Nephron (organoid): ENCODE measurements around the gene RREB1.
"Not testable (repeated sequence)": the region's sequence is repeated elsewhere in the genome, so short reads cannot be mapped to it uniquely, and the experiment has no call there.

ENCODE experiments used
- H3K27ac Mint-ChIP-seq, 3 experiments: 2 replicates each; pipeline ENCODE4 v1.8.0; 2020; ENCODE audit warnings: mixed read lengths in 3 of 3, mild to moderate bottlenecking in 2 of 3, moderate library complexity in 1 of 3
- H3K27me3 Mint-ChIP-seq: 2 replicates; pipeline ENCODE4 v1.8.0; 2021; ENCODE audit warnings: low read depth, mild to moderate bottlenecking, moderate library complexity, mixed read lengths
- H3K36me3 Mint-ChIP-seq: 2 replicates; pipeline ENCODE4 v1.8.0; 2020; ENCODE audit warnings: low read depth, mixed read lengths
- H3K4me1 Mint-ChIP-seq: 2 replicates; pipeline ENCODE4 v1.8.0; 2020; ENCODE audit warnings: mixed read lengths
- H3K4me3 Mint-ChIP-seq, 3 experiments: 2 replicates each; pipeline ENCODE4 v1.8.0; 2020; ENCODE audit warnings: mild to moderate bottlenecking in 3 of 3, mixed read lengths in 3 of 3, moderate library complexity in 2 of 3
- H3K9me3 Mint-ChIP-seq: 2 replicates; pipeline ENCODE4 v1.8.0; 2020; ENCODE audit warnings: mixed read lengths
- TF ChIP-seq, protein P1 (sequence below), 3 experiments: fragments of 200-600 bp; sonication (generic); IDR thresholded peaks; one replicate each; pipeline ENCODE4 v1.5.0; 2021; ENCODE audit warnings: antibody characterized with exemption in 3 of 3; ENCODE audit not compliant: unreplicated experiment in 3 of 3

Gene RREB1

DNA sequence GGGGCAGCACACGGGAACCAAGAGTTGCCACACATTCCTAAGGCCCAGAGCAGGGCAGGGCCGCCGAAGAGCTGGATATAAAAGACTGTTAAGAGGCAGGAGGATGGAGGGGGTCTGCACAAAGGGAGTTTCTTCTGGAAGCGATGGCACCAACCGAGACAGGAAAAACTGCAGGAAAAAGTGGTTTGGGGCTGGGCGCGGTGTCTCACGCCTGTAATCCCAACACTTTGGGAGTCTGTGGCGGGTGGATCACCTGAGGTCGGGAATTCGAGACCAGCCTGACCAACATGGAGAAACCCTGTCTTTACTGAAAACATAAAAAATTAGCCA lies 163.4 kb downstream of the RREB1 start:
- no peaks in the 10 kb centered on the region for H3K9me3 Mint-ChIP-seq
- no peak overlapping the region for H3K4me3 Mint-ChIP-seq
- no peak overlapping the region for H3K27ac Mint-ChIP-seq
- H3K36me3 Mint-ChIP-seq, result no peaks in the 10 kb centered on the region
- no peaks in the 10 kb centered on the region for H3K27me3 Mint-ChIP-seq
- peaks cover 18% of the 10 kb centered on the region for H3K4me1 Mint-ChIP-seq
- TF ChIP-seq, protein P1, sequence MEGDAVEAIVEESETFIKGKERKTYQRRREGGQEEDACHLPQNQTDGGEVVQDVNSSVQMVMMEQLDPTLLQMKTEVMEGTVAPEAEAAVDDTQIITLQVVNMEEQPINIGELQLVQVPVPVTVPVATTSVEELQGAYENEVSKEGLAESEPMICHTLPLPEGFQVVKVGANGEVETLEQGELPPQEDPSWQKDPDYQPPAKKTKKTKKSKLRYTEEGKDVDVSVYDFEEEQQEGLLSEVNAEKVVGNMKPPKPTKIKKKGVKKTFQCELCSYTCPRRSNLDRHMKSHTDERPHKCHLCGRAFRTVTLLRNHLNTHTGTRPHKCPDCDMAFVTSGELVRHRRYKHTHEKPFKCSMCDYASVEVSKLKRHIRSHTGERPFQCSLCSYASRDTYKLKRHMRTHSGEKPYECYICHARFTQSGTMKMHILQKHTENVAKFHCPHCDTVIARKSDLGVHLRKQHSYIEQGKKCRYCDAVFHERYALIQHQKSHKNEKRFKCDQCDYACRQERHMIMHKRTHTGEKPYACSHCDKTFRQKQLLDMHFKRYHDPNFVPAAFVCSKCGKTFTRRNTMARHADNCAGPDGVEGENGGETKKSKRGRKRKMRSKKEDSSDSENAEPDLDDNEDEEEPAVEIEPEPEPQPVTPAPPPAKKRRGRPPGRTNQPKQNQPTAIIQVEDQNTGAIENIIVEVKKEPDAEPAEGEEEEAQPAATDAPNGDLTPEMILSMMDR (IDR thresholded peaks at IDR 0.05; ENCODE audit: unreplicated experiment in 3 of 3), result no peak

DNA sequence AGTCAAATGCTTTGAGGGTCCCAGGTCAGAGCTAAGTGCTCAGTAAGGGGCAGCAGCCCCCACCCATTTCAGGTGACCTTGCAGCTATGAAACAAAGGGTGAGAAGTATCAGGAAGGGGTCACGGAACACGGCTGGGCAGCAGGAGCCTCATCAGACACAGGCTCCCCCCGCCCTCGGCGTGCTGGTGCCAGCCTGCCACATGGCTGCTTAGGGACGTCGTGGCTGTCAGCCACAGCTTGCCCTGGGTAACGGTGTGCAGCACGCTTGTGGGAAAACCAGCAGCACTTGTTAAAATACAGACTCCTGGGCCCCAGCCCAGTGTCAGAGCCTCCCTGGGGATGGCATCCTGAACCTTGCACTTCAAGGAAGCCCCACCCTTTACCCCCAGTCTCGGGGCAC lies 165.9 kb downstream of the RREB1 start:
- H3K36me3 Mint-ChIP-seq, result no peaks in the 10 kb centered on the region
- no peak overlapping the region for H3K4me3 Mint-ChIP-seq
- TF ChIP-seq, protein P1 (IDR thresholded peaks at IDR 0.05; ENCODE audit: unreplicated experiment in 3 of 3), result no peak
- H3K9me3 Mint-ChIP-seq, result no peaks in the 10 kb centered on the region
- H3K4me1 Mint-ChIP-seq, result peaks cover 8% of the 10 kb centered on the region
- H3K27me3 Mint-ChIP-seq, result no peaks in the 10 kb centered on the region
- no peak overlapping the region for H3K27ac Mint-ChIP-seq

GRCh38 chr6:7274525-7274924 lies 166.8 kb downstream of the RREB1 start:
- H3K27me3 Mint-ChIP-seq, H3K9me3 Mint-ChIP-seq, H3K27ac Mint-ChIP-seq, H3K36me3 Mint-ChIP-seq, H3K4me3 Mint-ChIP-seq, H3K4me1 Mint-ChIP-seq: not testable (repeated sequence)

GRCh38 chr6:7276199-7276524 lies 168.4 kb downstream of the RREB1 start:
- TF ChIP-seq, protein P1 (IDR thresholded peaks at IDR 0.05; ENCODE audit: unreplicated experiment in 3 of 3), result no peak
- no peaks in the 10 kb centered on the region for H3K27me3 Mint-ChIP-seq
- H3K9me3 Mint-ChIP-seq, result no peaks in the 10 kb centered on the region
- H3K36me3 Mint-ChIP-seq, result no peaks in the 10 kb centered on the region
- H3K27ac Mint-ChIP-seq, result peak overlapping the region in 1 of 3 experiments; percentile 33
- no peak overlapping the region for H3K4me3 Mint-ChIP-seq
- no peaks in the 10 kb centered on the region for H3K4me1 Mint-ChIP-seq

GRCh38 chr6:7282097-7282906 lies 174.5 kb downstream of the RREB1 start:
- H3K9me3 Mint-ChIP-seq, result no peaks in the 10 kb centered on the region
- no peaks in the 10 kb centered on the region for H3K4me1 Mint-ChIP-seq
- no peak overlapping the region for H3K4me3 Mint-ChIP-seq
- TF ChIP-seq, protein P1 (IDR thresholded peaks at IDR 0.05; ENCODE audit: unreplicated experiment in 3 of 3), result no peak
- peaks cover 14% of the 10 kb centered on the region for H3K36me3 Mint-ChIP-seq
- no peaks in the 10 kb centered on the region for H3K27me3 Mint-ChIP-seq
- H3K27ac Mint-ChIP-seq, result no peak overlapping the region

GRCh38 chr6:7283676-7284075 lies 175.9 kb downstream of the RREB1 start:
- Mint-ChIP-seq H3K4me3 (no peak overlapping the region), H3K36me3 (peaks cover 27% of the 10 kb centered on the region), H3K27ac (no peak overlapping the region), H3K4me1 (no peaks in the 10 kb centered on the region), H3K27me3 (no peaks in the 10 kb centered on the region), H3K9me3 (no peaks in the 10 kb centered on the region)
- TF ChIP-seq, protein P1 (IDR thresholded peaks at IDR 0.05; ENCODE audit: unreplicated experiment in 3 of 3), result no peak
